ENCODE results near the gene TENT5C. TPM values are rescaled to one million over a fixed set of nuclear protein-coding genes. Genes with fewer than 3 reads are reported as not detected.

TENT5C gene
- total RNA-seq, 1 experiment from 2014 or later, result 1.4 TPM

DNA sequence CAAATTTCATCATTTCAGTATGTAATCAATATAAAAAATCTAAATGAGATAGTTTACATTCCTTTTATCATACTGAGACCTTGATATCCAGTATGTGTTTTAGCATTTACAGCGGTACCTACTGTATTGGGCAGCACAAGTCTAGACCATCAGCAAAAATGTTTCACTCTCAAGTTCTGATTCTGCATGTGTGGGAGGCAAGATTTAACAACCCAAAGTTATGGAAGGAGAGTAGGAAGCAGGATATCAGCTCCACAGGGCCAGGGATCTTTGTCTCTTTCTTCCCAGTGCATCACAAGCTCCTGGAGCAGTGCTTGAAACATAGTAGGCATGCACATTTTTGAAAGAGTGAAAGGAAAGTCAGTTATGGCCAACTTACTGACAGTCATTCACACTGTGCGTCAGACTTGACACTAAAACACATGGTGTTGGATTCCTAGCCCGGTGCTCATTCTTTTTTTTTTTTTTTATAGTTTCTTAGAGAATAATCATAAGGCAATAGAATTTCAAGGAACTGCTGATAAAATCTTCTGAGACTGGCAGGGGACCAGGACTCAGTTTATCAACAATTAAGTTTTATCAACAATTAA lies 6.1 kb downstream of the TENT5C start:
- Histone ChIP-seq H3K9ac (ENCODE audit: low read length) (no peak overlapping the region), H3K27ac (ENCODE audit: low read depth, low read length) (no peak overlapping the region), H3K4me3 (replicated peaks in 1 of 2; ENCODE audit: low read depth in 1 of 2, low read length in 2 of 2) (no peak overlapping the region), H3K36me3 (ENCODE audit: control insufficient read depth in 1 of 2, insufficient read depth in 2 of 2, low read length in 2 of 2) (no peaks in the 10 kb centered on the region), H3K9me3 (ENCODE audit: control insufficient read depth in 1 of 2, insufficient read depth in 1 of 2, low read depth in 1 of 2, low read length in 2 of 2) (no peaks in the 10 kb centered on the region), H3K4me2 (ENCODE audit: low read length) (no peak overlapping the region; the same call in 1 of the 2 replicates), H4K20me1 (ENCODE audit: insufficient read depth) (no peaks in the 10 kb centered on the region), H3K9me2 (ENCODE audit: insufficient read depth) (no peaks in the 10 kb centered on the region), H2AFZ (ENCODE audit: low read depth, low read length, poor library complexity, severe bottlenecking) (no peak overlapping the region), H3K4me1 (ENCODE audit: control insufficient read depth in 1 of 2, insufficient read depth in 2 of 2, low read length in 2 of 2) (peaks cover 9 to 14% of the 10 kb centered on the region in 2 experiments; a peak in 3 of 4 replicates), H3K27me3 (ENCODE audit: insufficient read depth, low read length) (no peaks in the 10 kb centered on the region), H3K79me2 (ENCODE audit: insufficient read depth, low read length) (no peaks in the 10 kb centered on the region)
- ChIA-PET RAD21 (ENCODE audit: low non-redundant PET in 1 of 2, low total read pairs in 2 of 2, uncharacterized antibody in 2 of 2, unreplicated experiment in 2 of 2) (no interaction called here), CTCF (no interaction called here), POLR2A (no interaction called here)
- no peak for TF ChIP-seq MAX (IDR thresholded peaks at IDR 0.05)
- no peak for TF ChIP-seq ZBTB33 (IDR thresholded peaks at IDR 0.05; ENCODE audit: extremely low read depth, insufficient replicate concordance, low read length)
- no peak for TF ChIP-seq EGR1 (IDR thresholded peaks at IDR 0.05; ENCODE audit: low read depth)
- TF ChIP-seq RAD21 (IDR thresholded peaks at IDR 0.05; ENCODE audit: low read depth), result no peak
- no peak for TF ChIP-seq CTCF (IDR thresholded peaks at IDR 0.05 in 2 of 3, conservative IDR thresholded peaks at IDR 0.05 in 1 of 3; ENCODE audit: borderline replicate concordance in 1 of 3, insufficient read depth in 1 of 3, low read depth in 2 of 3, low read length in 2 of 3)
- no peak for TF ChIP-seq YY1 (IDR thresholded peaks at IDR 0.05; ENCODE audit: extremely low read depth, insufficient replicate concordance, low read depth, low read length)
- no peak for TF ChIP-seq ZNF274 (IDR thresholded peaks at IDR 0.05; ENCODE audit: low read depth, low read length)
- TF ChIP-seq, protein P1, sequence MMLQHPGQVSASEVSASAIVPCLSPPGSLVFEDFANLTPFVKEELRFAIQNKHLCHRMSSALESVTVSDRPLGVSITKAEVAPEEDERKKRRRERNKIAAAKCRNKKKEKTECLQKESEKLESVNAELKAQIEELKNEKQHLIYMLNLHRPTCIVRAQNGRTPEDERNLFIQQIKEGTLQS (IDR thresholded peaks at IDR 0.05), result no peak
- no peak for TF ChIP-seq SRF (IDR thresholded peaks at IDR 0.05; ENCODE audit: low read depth)
- no peak for TF ChIP-seq JUND (IDR thresholded peaks at IDR 0.05)
- BruUV-seq (replicated peaks), result no TSS peak
- DNase-seq (ENCODE audit: low read depth, low spot score) (no peak), ATAC-seq (no peak)
- intact Hi-C loops (cut with micrococcal nuclease), result no loop called here
